Prostate gland (tissue), 2 donors: ENCODE results near the gene IQGAP2.

ENCODE experiments used
- CTCF ChIP-seq, 4 experiments: fragments of 200-600 bp in 2 of 4; fragments of 450-650 bp in 2 of 4; sonication (generic) in 2 of 4; IDR thresholded peaks; 1 replicate in 3 of 4; 2 replicates in 1 of 4; pipeline ENCODE4 v1.5.1; 2016 to 2019; ENCODE audit warnings: antibody characterized with exemption in 4 of 4, mild to moderate bottlenecking in 2 of 4, moderate library complexity in 2 of 4
- POLR2A ChIP-seq: fragments of 450-650 bp; IDR thresholded peaks from one replicate; pipeline ENCODE4 v1.6.1; 2016; ENCODE audit warnings: antibody characterized with exemption, mild to moderate bottlenecking
- POLR2AphosphoS5 ChIP-seq: sonication (generic); formaldehyde crosslinking; IDR thresholded peaks from one replicate; pipeline ENCODE4 v1.6.1; 2017; ENCODE audit warnings: antibody characterized with exemption

- no peak for TF ChIP-seq CTCF (IDR thresholded peaks at IDR 0.05)
- TF ChIP-seq POLR2A: no peak
- no peak for TF ChIP-seq POLR2AphosphoS5
These were observed 74.5 kb downstream of the IQGAP2 start for GRCh38 chr5:76477571-76477970.
